ENCODE measurements around the gene OBSL1.

The OBSL1 gene

DNA sequence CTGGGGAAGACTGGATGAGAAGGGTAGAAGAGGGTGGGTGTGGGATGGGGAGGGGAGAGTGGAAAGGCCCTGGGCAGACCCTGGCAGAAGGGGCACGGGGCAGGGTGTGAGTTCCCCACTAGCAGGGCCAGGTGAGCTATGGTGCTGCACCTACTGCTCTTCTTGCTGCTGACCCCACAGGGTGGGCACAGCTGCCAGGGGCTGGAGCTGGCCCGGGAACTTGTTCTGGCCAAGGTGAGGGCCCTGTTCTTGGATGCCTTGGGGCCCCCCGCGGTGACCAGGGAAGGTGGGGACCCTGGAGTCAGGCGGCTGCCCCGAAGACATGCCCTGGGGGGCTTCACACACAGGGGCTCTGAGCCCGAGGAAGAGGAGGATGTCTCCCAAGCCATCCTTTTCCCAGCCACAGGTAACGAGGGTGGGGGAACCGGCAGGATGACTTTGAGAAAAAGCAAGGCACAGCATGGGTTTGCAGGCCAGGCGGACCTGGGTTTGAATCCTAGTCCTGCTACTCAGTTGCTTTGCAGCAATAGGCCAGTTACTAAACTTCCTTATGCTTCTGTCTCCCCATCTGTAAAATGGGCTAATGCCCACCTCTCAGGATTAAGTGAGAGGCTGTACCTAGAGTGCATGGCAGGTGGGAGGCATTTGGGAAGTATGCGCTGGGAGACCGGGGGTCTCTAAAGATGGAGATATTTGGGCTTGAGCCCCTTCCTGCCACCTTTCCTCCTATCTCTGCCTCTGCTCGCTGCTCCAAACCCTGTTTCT lies 1.1 kb upstream of the OBSL1 start, which contains the start of gene INHA:
TSS of gene INHA (plus strand) at position 74 of the 765 bp plus-strand sequence. CDS start at position 139, 65 bp downstream.
- Histone ChIP-seq H3K9me3 (ENCODE audit: control insufficient read depth, insufficient read depth, low read depth, low read length) (peaks cover 2% of the 10 kb centered on the region; the same call in 1 of the 2 replicates), H3K27me3 (ENCODE audit: control insufficient read depth, insufficient read depth, low read length) (peaks cover 16% of the 10 kb centered on the region; the same call in 1 of the 2 replicates), H3K36me3 (ENCODE audit: control insufficient read depth, insufficient read depth, low read length) (peaks cover 19% of the 10 kb centered on the region; the same call in 1 of the 2 replicates), H3K4me3 (ENCODE audit: low read depth, low read length) (peak within 1 kb of the TSS; percentile 77), H3K27ac (ENCODE audit: low read depth, low read length) (peak within 1 kb of the TSS; percentile 89; the same call in 1 of the 2 replicates), H3K4me1 (ENCODE audit: control insufficient read depth, insufficient read depth, low read length) (peaks cover 49% of the 10 kb centered on the region), H3K9ac (ENCODE audit: low read length) (peak within 1 kb of the TSS; percentile 74)

- H3K4me3 ChIP-seq (ENCODE audit: low read depth, low read length): peak overlapping the region; percentile 77
- peaks cover 31% of the 10 kb centered on the region for H3K36me3 ChIP-seq (ENCODE audit: control insufficient read depth, insufficient read depth, low read length)
- H3K27ac ChIP-seq (ENCODE audit: low read depth, low read length): peak overlapping the region; percentile 63; the same call in 1 of the 2 replicates
- peaks cover 7% of the 10 kb centered on the region; the same call in 1 of the 2 replicates for H3K9me3 ChIP-seq (ENCODE audit: control insufficient read depth, insufficient read depth, low read depth, low read length)
- H3K4me1 ChIP-seq (ENCODE audit: control insufficient read depth, insufficient read depth, low read length): peaks cover 43% of the 10 kb centered on the region
- H3K9ac ChIP-seq (ENCODE audit: low read length): peak overlapping the region; percentile 92
- peaks cover 16% of the 10 kb centered on the region; the same call in 1 of the 2 replicates for H3K27me3 ChIP-seq (ENCODE audit: control insufficient read depth, insufficient read depth, low read length)
Observed at GRCh38 chr2:219570924-219571310, 422 bp downstream of the OBSL1 start.

- H3K36me3 ChIP-seq (ENCODE audit: control insufficient read depth, insufficient read depth, low read length): peaks cover 31% of the 10 kb centered on the region
- peaks cover 13% of the 10 kb centered on the region; the same call in 1 of the 2 replicates for H3K27me3 ChIP-seq (ENCODE audit: control insufficient read depth, insufficient read depth, low read length)
- peak overlapping the region; percentile 77 for H3K4me3 ChIP-seq (ENCODE audit: low read depth, low read length)
- H3K9me3 ChIP-seq (ENCODE audit: control insufficient read depth, insufficient read depth, low read depth, low read length): peaks cover 7% of the 10 kb centered on the region; the same call in 1 of the 2 replicates
- H3K27ac ChIP-seq (ENCODE audit: low read depth, low read length): peak overlapping the region; percentile 4; the same call in 1 of the 2 replicates
- peaks cover 44% of the 10 kb centered on the region for H3K4me1 ChIP-seq (ENCODE audit: control insufficient read depth, insufficient read depth, low read length)
- peak overlapping the region; percentile 92 for H3K9ac ChIP-seq (ENCODE audit: low read length)
Observed at GRCh38 chr2:219570194-219570923, 980 bp downstream of the OBSL1 start.

GRCh38 chr2:219569635-219570034 lies 1.7 kb downstream of the OBSL1 start:
- Histone ChIP-seq H3K27ac (ENCODE audit: low read depth, low read length) (no peak overlapping the region), H3K4me1 (ENCODE audit: control insufficient read depth, insufficient read depth, low read length) (peaks cover 48% of the 10 kb centered on the region), H3K9me3 (ENCODE audit: control insufficient read depth, insufficient read depth, low read depth, low read length) (peaks cover 7% of the 10 kb centered on the region; the same call in 1 of the 2 replicates), H3K27me3 (ENCODE audit: control insufficient read depth, insufficient read depth, low read length) (peaks cover 11% of the 10 kb centered on the region; the same call in 1 of the 2 replicates), H3K36me3 (ENCODE audit: control insufficient read depth, insufficient read depth, low read length) (peaks cover 33% of the 10 kb centered on the region), H3K4me3 (ENCODE audit: low read depth, low read length) (peak overlapping the region; percentile 77), H3K9ac (ENCODE audit: low read length) (peak overlapping the region; percentile 92)

DNA sequence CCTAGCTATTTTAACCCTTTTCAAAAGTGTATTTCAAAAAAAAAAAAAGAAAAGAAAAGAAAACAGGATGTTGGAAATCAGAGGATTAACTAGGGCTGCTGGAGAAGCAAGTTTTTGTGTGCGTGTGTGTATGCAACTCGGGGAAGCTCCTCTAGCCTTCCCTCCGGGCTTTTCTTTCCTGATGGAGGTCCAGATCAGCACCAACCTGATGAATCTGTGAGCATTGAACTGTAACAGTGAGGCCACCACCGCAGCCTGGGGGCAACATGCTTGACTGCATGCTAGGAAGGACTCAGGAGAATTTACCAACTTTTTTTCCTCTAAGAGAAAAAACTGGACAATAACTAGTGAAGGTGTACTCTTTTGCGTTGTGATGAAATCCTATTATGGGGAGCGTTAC lies 2.3 kb downstream of the OBSL1 start:
- Histone ChIP-seq H3K4me1 (ENCODE audit: control insufficient read depth, insufficient read depth, low read length) (peaks cover 53% of the 10 kb centered on the region), H3K27me3 (ENCODE audit: control insufficient read depth, insufficient read depth, low read length) (peaks cover 11% of the 10 kb centered on the region; the same call in 1 of the 2 replicates), H3K9ac (ENCODE audit: low read length) (no peak overlapping the region), H3K27ac (ENCODE audit: low read depth, low read length) (no peak overlapping the region), H3K36me3 (ENCODE audit: control insufficient read depth, insufficient read depth, low read length) (peaks cover 39% of the 10 kb centered on the region), H3K4me3 (ENCODE audit: low read depth, low read length) (no peak overlapping the region), H3K9me3 (ENCODE audit: control insufficient read depth, insufficient read depth, low read depth, low read length) (peaks cover 7% of the 10 kb centered on the region; the same call in 1 of the 2 replicates)

DNA sequence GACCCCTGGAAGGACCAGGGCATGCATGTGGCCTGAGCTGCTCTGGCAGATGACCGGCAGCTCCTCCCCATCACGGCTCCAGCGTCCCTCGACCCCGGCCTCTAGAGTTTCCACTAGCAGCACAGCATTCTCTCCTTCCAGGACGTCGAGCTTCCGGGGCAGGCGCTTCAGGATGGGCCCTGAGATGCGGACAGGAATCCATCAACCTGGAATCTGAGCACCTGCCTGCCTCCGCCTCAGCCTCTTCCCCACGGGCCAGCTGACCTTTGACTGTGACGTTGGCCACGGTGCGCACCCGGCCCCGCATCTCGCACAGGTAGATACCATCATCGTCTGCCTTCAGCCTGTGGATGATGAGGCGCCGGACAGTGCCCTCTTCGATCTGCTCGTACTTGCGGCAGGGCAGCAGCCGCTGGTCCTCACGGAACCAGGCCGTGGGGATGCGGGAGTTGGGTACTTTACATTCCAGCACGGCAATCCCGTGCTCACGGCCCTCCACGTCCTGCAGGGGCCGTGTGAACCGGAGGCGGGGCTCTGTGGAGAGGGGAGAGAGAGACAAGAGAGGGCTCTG lies 3.5 kb downstream of the OBSL1 start:
- Histone ChIP-seq H3K4me1 (ENCODE audit: control insufficient read depth, insufficient read depth, low read length) (peaks cover 58% of the 10 kb centered on the region), H3K27me3 (ENCODE audit: control insufficient read depth, insufficient read depth, low read length) (peaks cover 11% of the 10 kb centered on the region; the same call in 1 of the 2 replicates), H3K4me3 (ENCODE audit: low read depth, low read length) (no peak overlapping the region), H3K27ac (ENCODE audit: low read depth, low read length) (no peak overlapping the region), H3K9ac (ENCODE audit: low read length) (no peak overlapping the region), H3K36me3 (ENCODE audit: control insufficient read depth, insufficient read depth, low read length) (peaks cover 51% of the 10 kb centered on the region), H3K9me3 (ENCODE audit: control insufficient read depth, insufficient read depth, low read depth, low read length) (peaks cover 7% of the 10 kb centered on the region; the same call in 1 of the 2 replicates)

DNA sequence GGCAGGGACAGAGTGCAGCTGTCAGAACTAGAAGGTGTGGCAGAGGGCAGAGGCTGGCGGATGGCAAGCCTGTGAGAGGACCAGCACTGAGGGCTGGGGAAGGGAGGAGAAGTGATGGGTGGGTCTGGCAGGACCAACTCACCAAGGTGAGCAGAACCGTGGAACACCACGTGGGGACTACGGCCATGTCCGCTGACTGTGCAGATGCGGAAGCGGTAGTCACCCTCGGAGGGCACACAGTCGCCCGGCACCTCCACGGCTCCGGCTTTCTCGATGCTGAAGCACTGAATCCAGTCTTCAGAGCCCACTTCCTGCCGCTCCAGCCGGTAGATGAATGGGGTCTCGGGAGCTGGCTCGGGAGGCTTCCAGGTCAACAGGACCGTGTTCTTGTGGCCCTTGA lies 4.2 kb downstream of the OBSL1 start:
- Histone ChIP-seq H3K4me3 (ENCODE audit: low read depth, low read length) (no peak overlapping the region), H3K9ac (ENCODE audit: low read length) (no peak overlapping the region), H3K27me3 (ENCODE audit: control insufficient read depth, insufficient read depth, low read length) (peaks cover 11% of the 10 kb centered on the region; the same call in 1 of the 2 replicates), H3K27ac (ENCODE audit: low read depth, low read length) (no peak overlapping the region), H3K36me3 (ENCODE audit: control insufficient read depth, insufficient read depth, low read length) (peaks cover 58% of the 10 kb centered on the region), H3K9me3 (ENCODE audit: control insufficient read depth, insufficient read depth, low read depth, low read length) (peaks cover 7% of the 10 kb centered on the region; the same call in 1 of the 2 replicates), H3K4me1 (ENCODE audit: control insufficient read depth, insufficient read depth, low read length) (peaks cover 58% of the 10 kb centered on the region)

GRCh38 chr2:219566640-219567039 lies 4.7 kb downstream of the OBSL1 start:
- Histone ChIP-seq H3K4me1 (ENCODE audit: control insufficient read depth, insufficient read depth, low read length) (peaks cover 58% of the 10 kb centered on the region), H3K27ac (ENCODE audit: low read depth, low read length) (no peak overlapping the region), H3K27me3 (ENCODE audit: control insufficient read depth, insufficient read depth, low read length) (peaks cover 11% of the 10 kb centered on the region; the same call in 1 of the 2 replicates), H3K9ac (ENCODE audit: low read length) (no peak overlapping the region), H3K36me3 (ENCODE audit: control insufficient read depth, insufficient read depth, low read length) (peaks cover 62% of the 10 kb centered on the region), H3K4me3 (ENCODE audit: low read depth, low read length) (no peak overlapping the region), H3K9me3 (ENCODE audit: control insufficient read depth, insufficient read depth, low read depth, low read length) (peaks cover 7% of the 10 kb centered on the region; the same call in 1 of the 2 replicates)

DNA sequence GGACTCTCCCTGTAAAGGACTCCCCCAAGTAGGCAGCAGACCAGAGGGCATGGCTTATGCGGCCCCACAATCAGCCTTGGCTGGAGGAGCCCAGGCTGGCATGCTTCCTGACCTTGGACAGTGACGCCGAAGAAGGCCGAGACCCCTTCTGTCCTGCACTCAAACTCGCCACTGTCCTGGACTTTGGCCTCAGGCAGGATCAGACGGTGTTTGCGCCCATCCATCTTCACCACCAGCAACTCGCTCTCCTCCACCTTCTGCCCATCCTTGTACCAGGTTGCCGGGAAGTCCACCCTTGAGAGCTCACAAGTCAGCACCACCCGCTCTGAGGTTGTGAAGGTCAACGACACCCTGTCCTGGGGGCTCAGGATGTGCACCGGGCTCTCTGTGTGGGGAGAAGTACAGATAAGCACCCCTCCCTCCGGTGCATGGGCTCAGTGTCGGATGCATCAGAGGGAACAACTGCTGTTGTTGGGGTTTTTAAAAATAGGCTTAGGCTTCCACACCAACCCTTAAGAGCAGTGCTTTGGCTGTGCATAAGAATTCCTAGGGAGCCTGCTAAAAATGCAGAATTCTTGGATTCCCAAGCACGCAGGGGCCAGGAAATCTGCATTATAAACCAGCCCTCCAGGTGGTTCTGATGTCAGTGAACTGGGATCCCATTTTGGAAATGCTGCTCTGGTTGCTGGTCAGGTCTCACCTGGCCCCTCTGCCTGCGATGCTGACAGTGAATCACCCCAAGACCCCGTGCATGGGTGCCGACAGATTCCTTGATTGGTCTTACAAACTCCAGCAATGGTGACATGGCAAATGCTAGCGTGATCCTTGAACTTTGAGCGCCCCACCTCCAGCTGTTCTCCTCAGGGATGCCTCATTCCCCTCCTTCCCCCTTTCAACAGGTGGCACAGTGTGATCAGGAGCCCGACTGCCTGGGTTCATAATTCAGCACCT lies 5.9 kb downstream of the OBSL1 start:
- peaks cover 68% of the 10 kb centered on the region for H3K4me1 ChIP-seq (ENCODE audit: control insufficient read depth, insufficient read depth, low read length)
- H3K9me3 ChIP-seq (ENCODE audit: control insufficient read depth, insufficient read depth, low read depth, low read length): peaks cover 7% of the 10 kb centered on the region; the same call in 1 of the 2 replicates
- peak overlapping the region; percentile 28 for H3K4me3 ChIP-seq (ENCODE audit: low read depth, low read length)
- H3K27me3 ChIP-seq (ENCODE audit: control insufficient read depth, insufficient read depth, low read length): peaks cover 11% of the 10 kb centered on the region; the same call in 1 of the 2 replicates
- peak overlapping the region; percentile 71 for H3K9ac ChIP-seq (ENCODE audit: low read length)
- peak overlapping the region; percentile 65 for H3K27ac ChIP-seq (ENCODE audit: low read depth, low read length)
- H3K36me3 ChIP-seq (ENCODE audit: control insufficient read depth, insufficient read depth, low read length): peaks cover 63% of the 10 kb centered on the region

Measured in HUES6 (cell line).